ENCODE data around the gene FOXJ1. TPM values are rescaled to one million over a fixed set of nuclear protein-coding genes. Genes with fewer than 3 reads are reported as not detected.

FOXJ1 gene
- total and polyA plus RNA-seq, 2 donors from 2014 or later, result 3.4 to 6.8 TPM

DNA sequence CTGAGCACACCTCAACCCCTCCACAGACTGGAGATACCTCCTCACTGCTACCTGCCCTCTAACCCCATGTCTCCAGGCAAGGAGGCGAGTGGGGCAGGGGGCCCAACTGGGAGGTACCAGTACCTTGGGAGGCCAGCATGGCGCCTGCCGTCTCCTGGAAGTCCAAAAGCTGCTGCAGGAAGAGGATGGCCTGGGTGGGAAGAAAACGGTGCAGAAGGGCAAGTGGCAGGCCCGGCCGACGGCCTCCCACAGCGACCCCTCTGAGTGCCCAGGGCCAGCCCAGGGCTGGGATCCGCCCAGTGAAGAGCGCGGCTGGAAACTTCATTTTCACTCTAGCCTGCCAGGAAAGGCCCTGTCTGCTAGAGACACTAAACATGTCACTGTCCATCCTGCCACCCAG lies 53.5 kb downstream of the FOXJ1 start:
- no peak for DNase-seq
- no peak overlapping the region for H3K9ac ChIP-seq (ENCODE audit: low read length in 3 of 3)
- H3K4me1 ChIP-seq (ENCODE audit: control insufficient read depth in 2 of 3, insufficient read depth in 2 of 3, low read depth in 1 of 3, low read length in 3 of 3), result no peaks in the 10 kb centered on the region
- H3K9me3 ChIP-seq (ENCODE audit: control insufficient read depth in 2 of 3, insufficient read depth in 1 of 3, low read length in 3 of 3), result no peaks in the 10 kb centered on the region
- H3K4me3 ChIP-seq (ENCODE audit: low read length in 3 of 3), result no peak overlapping the region
- intact Hi-C loops (cut with DNase I), result no loop called here
- TF ChIP-seq, protein P1, sequence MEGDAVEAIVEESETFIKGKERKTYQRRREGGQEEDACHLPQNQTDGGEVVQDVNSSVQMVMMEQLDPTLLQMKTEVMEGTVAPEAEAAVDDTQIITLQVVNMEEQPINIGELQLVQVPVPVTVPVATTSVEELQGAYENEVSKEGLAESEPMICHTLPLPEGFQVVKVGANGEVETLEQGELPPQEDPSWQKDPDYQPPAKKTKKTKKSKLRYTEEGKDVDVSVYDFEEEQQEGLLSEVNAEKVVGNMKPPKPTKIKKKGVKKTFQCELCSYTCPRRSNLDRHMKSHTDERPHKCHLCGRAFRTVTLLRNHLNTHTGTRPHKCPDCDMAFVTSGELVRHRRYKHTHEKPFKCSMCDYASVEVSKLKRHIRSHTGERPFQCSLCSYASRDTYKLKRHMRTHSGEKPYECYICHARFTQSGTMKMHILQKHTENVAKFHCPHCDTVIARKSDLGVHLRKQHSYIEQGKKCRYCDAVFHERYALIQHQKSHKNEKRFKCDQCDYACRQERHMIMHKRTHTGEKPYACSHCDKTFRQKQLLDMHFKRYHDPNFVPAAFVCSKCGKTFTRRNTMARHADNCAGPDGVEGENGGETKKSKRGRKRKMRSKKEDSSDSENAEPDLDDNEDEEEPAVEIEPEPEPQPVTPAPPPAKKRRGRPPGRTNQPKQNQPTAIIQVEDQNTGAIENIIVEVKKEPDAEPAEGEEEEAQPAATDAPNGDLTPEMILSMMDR (IDR thresholded peaks at IDR 0.05; ENCODE audit: borderline replicate concordance, extremely low read depth, insufficient read depth), result no peak
- no peak overlapping the region for H3K27ac ChIP-seq (ENCODE audit: low read depth in 2 of 2, low read length in 2 of 2)
- peaks cover 3 to 48% (median 32%) of the 10 kb centered on the region in 3 donors for H3K36me3 ChIP-seq (ENCODE audit: control insufficient read depth in 2 of 3, insufficient read depth in 3 of 3, low read length in 3 of 3)
- no peaks in the 10 kb centered on the region for H3K27me3 ChIP-seq (ENCODE audit: control insufficient read depth, insufficient read depth, low read length)
- no peak for FAIRE-seq

DNA sequence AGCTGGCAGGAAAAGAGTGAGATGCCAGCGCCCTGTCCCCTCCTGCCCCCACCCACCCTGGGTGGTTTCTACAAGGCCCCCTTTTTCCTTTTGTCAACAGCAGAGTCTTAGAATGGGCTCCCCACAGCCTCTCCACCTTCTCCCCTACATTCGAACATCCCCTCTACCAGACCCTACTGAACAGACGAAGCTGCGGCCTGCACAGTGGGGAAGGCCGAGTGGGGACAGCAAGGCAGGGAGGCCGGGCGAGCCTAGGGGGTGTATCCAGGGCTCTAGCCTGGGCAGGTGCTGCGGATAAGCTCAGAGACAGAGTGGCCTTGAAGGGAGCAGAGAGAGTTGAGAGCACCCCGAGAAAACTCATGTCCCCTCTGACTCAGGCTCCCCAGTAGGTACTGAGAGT lies 54.7 kb downstream of the FOXJ1 start:
- Histone ChIP-seq H3K36me3 (ENCODE audit: control insufficient read depth in 2 of 3, insufficient read depth in 3 of 3, low read length in 3 of 3) (peaks cover 3 to 43% (median 31%) of the 10 kb centered on the region in 3 donors), H3K9me3 (ENCODE audit: control insufficient read depth in 2 of 3, insufficient read depth in 1 of 3, low read length in 3 of 3) (no peaks in the 10 kb centered on the region), H3K9ac (ENCODE audit: low read length in 3 of 3) (no peak overlapping the region), H3K27ac (ENCODE audit: low read depth in 2 of 2, low read length in 2 of 2) (no peak overlapping the region), H3K27me3 (ENCODE audit: control insufficient read depth, insufficient read depth, low read length) (no peaks in the 10 kb centered on the region), H3K4me3 (ENCODE audit: low read length in 3 of 3) (no peak overlapping the region), H3K4me1 (ENCODE audit: control insufficient read depth in 2 of 3, insufficient read depth in 2 of 3, low read depth in 1 of 3, low read length in 3 of 3) (no peaks in the 10 kb centered on the region)
- intact Hi-C loops (cut with DNase I), result no loop called here
- TF ChIP-seq, protein P1 (IDR thresholded peaks at IDR 0.05; ENCODE audit: borderline replicate concordance, extremely low read depth, insufficient read depth), result no peak
- FAIRE-seq (no peak), DNase-seq (peak in 1 of 5 donors; percentile 51)

Small RNA genes lying within 50 kb of the gene (microRNA-seq; reads per million reads assigned to microRNA genes)
- 2.4 reads per million for gene MIR6868

Other genes starting within 250 kb of the FOXJ1 start
- 23.6 TPM for gene TRIM65, start 244.3 kb downstream of the FOXJ1 start, total RNA-seq
- gene TRIM65, start 244.3 kb downstream of the FOXJ1 start, polyA plus RNA-seq (ENCODE audit: insufficient read depth, low read depth, low replicate concordance), result 11.5 TPM
- 89.8 TPM for gene MRPL38, start 236.4 kb downstream of the FOXJ1 start, total RNA-seq
- gene MRPL38, start 236.4 kb downstream of the FOXJ1 start, polyA plus RNA-seq (ENCODE audit: insufficient read depth, low read depth, low replicate concordance), result 114 TPM
- gene FBF1, start 200.2 kb downstream of the FOXJ1 start, total RNA-seq, result 11.5 TPM
- gene FBF1, start 200.2 kb downstream of the FOXJ1 start, polyA plus RNA-seq (ENCODE audit: insufficient read depth, low read depth, low replicate concordance), result 5.7 TPM
- 60.6 TPM for gene ACOX1, start 162.1 kb downstream of the FOXJ1 start, total RNA-seq
- gene ACOX1, start 162.1 kb downstream of the FOXJ1 start, polyA plus RNA-seq (ENCODE audit: insufficient read depth, low read depth, low replicate concordance), result 24.7 TPM
- 21.3 TPM for gene TEN1, start 162.0 kb downstream of the FOXJ1 start, total RNA-seq
- 40.8 TPM for gene TEN1, start 162.0 kb downstream of the FOXJ1 start, polyA plus RNA-seq (ENCODE audit: insufficient read depth, low read depth, low replicate concordance)
- 7.1 TPM for gene CDK3, start 140.4 kb downstream of the FOXJ1 start, total RNA-seq
- gene CDK3, start 140.4 kb downstream of the FOXJ1 start, polyA plus RNA-seq (ENCODE audit: insufficient read depth, low read depth, low replicate concordance), result 7.4 TPM
- 23.5 TPM for gene EVPL, start 113.9 kb downstream of the FOXJ1 start, total RNA-seq
- gene EVPL, start 113.9 kb downstream of the FOXJ1 start, polyA plus RNA-seq (ENCODE audit: insufficient read depth, low read depth, low replicate concordance), result 11.1 TPM
- gene SRP68, start 68.7 kb downstream of the FOXJ1 start, total RNA-seq, result 68.1 TPM
- 52.7 TPM for gene SRP68, start 68.7 kb downstream of the FOXJ1 start, polyA plus RNA-seq (ENCODE audit: insufficient read depth, low read depth, low replicate concordance)
- not detected for gene GALR2, start 66.5 kb downstream of the FOXJ1 start, total RNA-seq
- not detected for gene GALR2, start 66.5 kb downstream of the FOXJ1 start, polyA plus RNA-seq (ENCODE audit: insufficient read depth, low read depth, low replicate concordance)
- 0.22 TPM for gene ZACN, start 62.1 kb downstream of the FOXJ1 start, total RNA-seq
- gene ZACN, start 62.1 kb downstream of the FOXJ1 start, polyA plus RNA-seq (ENCODE audit: insufficient read depth, low read depth, low replicate concordance), result not detected
- 143 TPM for gene EXOC7, start 37.5 kb downstream of the FOXJ1 start, total RNA-seq
- gene EXOC7, start 37.5 kb downstream of the FOXJ1 start, polyA plus RNA-seq (ENCODE audit: insufficient read depth, low read depth, low replicate concordance), result 83.2 TPM
- gene RNF157, start 99.2 kb upstream of the FOXJ1 start, total RNA-seq, result 4.8 TPM
- gene RNF157, start 99.2 kb upstream of the FOXJ1 start, polyA plus RNA-seq (ENCODE audit: insufficient read depth, low read depth, low replicate concordance), result 12.4 TPM
- 54.3 TPM for gene UBALD2, start 124.1 kb upstream of the FOXJ1 start, total RNA-seq
- gene UBALD2, start 124.1 kb upstream of the FOXJ1 start, polyA plus RNA-seq (ENCODE audit: insufficient read depth, low read depth, low replicate concordance), result 59.1 TPM
- 2.0 TPM for gene QRICH2, start 167.0 kb upstream of the FOXJ1 start, total RNA-seq
- gene QRICH2, start 167.0 kb upstream of the FOXJ1 start, polyA plus RNA-seq (ENCODE audit: insufficient read depth, low read depth, low replicate concordance), result 2.5 TPM
- 37.6 TPM for gene PRPSAP1, start 212.7 kb upstream of the FOXJ1 start, total RNA-seq
- gene PRPSAP1, start 212.7 kb upstream of the FOXJ1 start, polyA plus RNA-seq (ENCODE audit: insufficient read depth, low read depth, low replicate concordance), result 39.9 TPM
- 10.4 TPM for gene SPHK1, start 243.4 kb upstream of the FOXJ1 start, total RNA-seq
- 1.5 TPM for gene SPHK1, start 243.4 kb upstream of the FOXJ1 start, polyA plus RNA-seq (ENCODE audit: insufficient read depth, low read depth, low replicate concordance)

Data from kidney (tissue), 14 donors.